GM23338 (cell line): ENCODE measurements around the gene EGFR. TPM values are rescaled to one million over a fixed set of nuclear protein-coding genes. Genes with fewer than 3 reads are reported as not detected.

ENCODE experiments used
- ATAC-seq: fragments of 200-7000 bp; cut with Tn5 transposase; 3 replicates; pipeline ENCODE4 v1.9.1; 2020
- DNase-seq: peaks from one replicate; pipeline ENCODE4 v3.0.0-alpha.2; 2015; ENCODE audit warnings: low spot score
- H2AFZ ChIP-seq: fragments of 200-600 bp; sonication (generic); 2 replicates; pipeline ENCODE4 v1.8.0; 2016; ENCODE audit warnings: antibody characterized with exemption, mild to moderate bottlenecking, moderate library complexity
- H3F3A ChIP-seq: fragments of 200-600 bp; sonication (generic); replicated peaks from 2 replicates; pipeline ENCODE4 v1.8.0; 2017; ENCODE audit warnings: antibody characterized with exemption, mixed run types, low read depth
- H3K27ac ChIP-seq: fragments of 200-600 bp; sonication (generic); 2 replicates; pipeline ENCODE4 v1.6.1; 2016; ENCODE audit warnings: low read depth
- H3K27me3 ChIP-seq: fragments of 200-600 bp; sonication (generic); 2 replicates; pipeline ENCODE4 v1.8.0; 2016; ENCODE audit warnings: mild to moderate bottlenecking, mixed run types, moderate library complexity; ENCODE audit not compliant: insufficient read depth
- H3K36me3 ChIP-seq: fragments of 200-600 bp; sonication (generic); 2 replicates; pipeline ENCODE4 v1.8.0; 2016; ENCODE audit warnings: mild to moderate bottlenecking; ENCODE audit not compliant: insufficient read depth
- H3K4me1 ChIP-seq: fragments of 200-600 bp; sonication (generic); 2 replicates; pipeline ENCODE4 v1.8.0; 2016; ENCODE audit warnings: mild to moderate bottlenecking, moderate library complexity; ENCODE audit not compliant: insufficient read depth
- H3K4me2 ChIP-seq: fragments of 200-600 bp; sonication (generic); 2 replicates; pipeline ENCODE4 v1.7.1; 2017; ENCODE audit warnings: mixed run types
- H3K4me3 ChIP-seq: fragments of 200-600 bp; sonication (generic); 2 replicates; pipeline ENCODE4 v1.6.1; 2016; ENCODE audit warnings: mixed run types
- H3K79me2 ChIP-seq: fragments of 200-600 bp; sonication (generic); replicated peaks from 2 replicates; pipeline ENCODE4 v1.8.0; 2017; ENCODE audit warnings: mild to moderate bottlenecking; ENCODE audit not compliant: insufficient read depth
- H3K9me2 ChIP-seq: fragments of 200-600 bp; sonication (generic); 2 replicates; pipeline ENCODE4 v1.8.0; 2017; ENCODE audit not compliant: insufficient read depth
- H4K20me1 ChIP-seq: fragments of 200-600 bp; sonication (generic); replicated peaks from 2 replicates; pipeline ENCODE4 v1.8.0; 2017; ENCODE audit warnings: mild to moderate bottlenecking; ENCODE audit not compliant: insufficient read depth
- H3K27ac Mint-ChIP-seq: 2 replicates; pipeline ENCODE4 v1.8.0; 2020; ENCODE audit warnings: inconsistent platforms, mild to moderate bottlenecking, moderate library complexity, mixed read lengths
- H3K27me3 Mint-ChIP-seq: 3 replicates; pipeline ENCODE4 v1.8.0; 2022; ENCODE audit warnings: low read depth, mild to moderate bottlenecking, moderate library complexity, mixed read lengths, inconsistent platforms; ENCODE audit not compliant: insufficient read depth, poor library complexity
- H3K36me3 Mint-ChIP-seq: 3 replicates; pipeline ENCODE4 v1.8.0; 2021; ENCODE audit warnings: low read depth, mild to moderate bottlenecking, inconsistent platforms, moderate library complexity, mixed read lengths
- H3K4me1 Mint-ChIP-seq: 3 replicates; pipeline ENCODE4 v1.8.0; 2020; ENCODE audit warnings: mild to moderate bottlenecking, inconsistent platforms, mixed read lengths
- H3K4me3 Mint-ChIP-seq: 3 replicates; pipeline ENCODE4 v1.8.0; 2021; ENCODE audit warnings: moderate library complexity, mild to moderate bottlenecking, inconsistent platforms, mixed read lengths
- H3K9me3 Mint-ChIP-seq: 3 replicates; pipeline ENCODE4 v1.8.0; 2020; ENCODE audit warnings: moderate library complexity, mild to moderate bottlenecking, inconsistent platforms, mixed read lengths
- CREB1 ChIP-seq: fragments of 250-450 bp; sonication (Bioruptor Pico); IDR thresholded peaks from 2 replicates; pipeline ENCODE4 v1.5.0; 2020; ENCODE audit warnings: low read depth, mild to moderate bottlenecking, moderate library complexity
- CTCF ChIP-seq, 2 experiments: fragments of 200-600 bp in 1 of 2; sonication (generic) in 1 of 2; conservative IDR thresholded peaks; 2 replicates each; pipeline versions ENCODE4 v1.5.1 to v1.6.1; 2016 to 2017; ENCODE audit warnings: antibody characterized with exemption in 2 of 2, low read depth in 2 of 2, mild to moderate bottlenecking in 2 of 2, moderate library complexity in 1 of 2
- EZH2phosphoT487 ChIP-seq: fragments of 200-600 bp; sonication (generic); IDR thresholded peaks from one replicate; pipeline ENCODE4 v1.8.1; 2018; ENCODE audit warnings: antibody characterized with exemption; ENCODE audit not compliant: unreplicated experiment
- JUNB ChIP-seq: IDR thresholded peaks from one replicate; pipeline ENCODE4 v1.6.1; 2016; ENCODE audit warnings: antibody characterized with exemption; ENCODE audit not compliant: unreplicated experiment
- NANOG ChIP-seq: IDR thresholded peaks from 2 replicates; pipeline ENCODE4 v1.6.1; 2016; ENCODE audit warnings: antibody characterized with exemption, borderline replicate concordance
- POLR2AphosphoS5 ChIP-seq: IDR thresholded peaks from 2 replicates; pipeline ENCODE4 v1.6.1; 2016; ENCODE audit warnings: antibody characterized with exemption, low read depth
- REST ChIP-seq: IDR thresholded peaks from one replicate; pipeline ENCODE4 v1.6.1; 2018; ENCODE audit warnings: antibody characterized with exemption; ENCODE audit not compliant: unreplicated experiment
- STAT1 ChIP-seq: IDR thresholded peaks from one replicate; pipeline ENCODE4 v1.6.1; 2016; ENCODE audit warnings: antibody characterized with exemption; ENCODE audit not compliant: unreplicated experiment
- ZNF114 ChIP-seq: fragments of 250-450 bp; sonication (Bioruptor Pico); IDR thresholded peaks from 2 replicates; pipeline ENCODE4 v1.5.0; 2020; ENCODE audit warnings: mild to moderate bottlenecking, moderate library complexity
- ZNF331 ChIP-seq: fragments of 250-450 bp; sonication (Bioruptor Pico); IDR thresholded peaks from 2 replicates; pipeline ENCODE4 v1.5.0; 2020; ENCODE audit warnings: low read depth, mild to moderate bottlenecking, moderate library complexity
- ZNF462 ChIP-seq: fragments of 250-450 bp; sonication (Bioruptor Pico); IDR thresholded peaks from 2 replicates; pipeline ENCODE4 v1.5.0; 2020; ENCODE audit warnings: mild to moderate bottlenecking, moderate library complexity
- polyA plus RNA-seq: library from polyadenylated mRNA; unstranded; fragments of >200 nt; fragmentation: Nextera tagmentation; extraction: Ambion mirVana; gene quantifications from 2 replicates; pipeline ENCODE4 v1.2.1, GENCODE V29; 2016
- total RNA-seq: library from RNA; depleted of rRNA; stranded (reverse); fragments of >200 nt; shearing (Covaris generic); gene quantifications from 2 replicates; pipeline ENCODE4 v1.2.3, GENCODE V29; 2014
- TF ChIP-seq, protein P1 (sequence below): IDR thresholded peaks from 2 replicates; pipeline ENCODE4 v1.6.1; 2016; ENCODE audit warnings: antibody characterized with exemption

Gene EGFR
- total and polyA plus RNA-seq, 2 experiments from 2014 or later = 1.5 to 4.5 TPM

DNA sequence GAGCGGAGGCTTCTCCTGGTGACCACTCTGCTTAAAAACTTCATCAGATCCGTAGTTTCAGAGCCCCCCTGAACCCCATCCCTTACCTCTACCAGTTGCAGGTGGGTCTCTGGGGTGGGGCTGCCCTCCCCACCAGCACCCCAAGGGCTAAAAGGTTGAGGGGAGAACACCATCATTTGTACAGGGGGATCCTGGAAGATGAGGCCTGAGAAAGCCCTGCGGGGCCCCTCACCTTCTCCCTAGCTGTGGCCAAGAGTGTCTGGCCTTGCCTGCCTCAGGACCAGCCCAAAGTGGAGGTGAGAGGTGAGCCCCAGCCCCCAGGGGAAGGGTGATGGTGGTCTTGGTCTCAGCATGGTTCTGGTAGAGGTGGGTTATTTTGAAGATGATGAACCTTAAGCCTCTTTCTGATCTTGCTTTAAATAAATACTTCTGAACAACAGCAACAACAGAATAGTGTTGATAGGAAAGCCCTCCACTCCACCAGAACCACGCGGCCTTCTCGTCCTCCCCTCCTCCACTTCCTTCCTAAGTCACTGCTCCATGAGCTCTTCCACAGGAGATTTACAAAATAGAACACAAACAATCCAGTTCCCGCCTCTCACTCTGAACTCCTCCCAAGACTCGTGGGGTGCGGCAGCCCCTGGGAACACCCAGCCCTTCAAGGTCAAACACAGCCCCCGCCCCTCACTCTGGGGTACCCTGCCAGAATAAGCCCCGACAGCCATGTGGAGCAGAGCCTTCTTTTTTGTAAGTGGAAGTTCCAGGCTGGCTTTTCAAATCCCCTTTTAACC, 169.1 kb downstream of the EGFR start:
- peaks cover 48% of the 10 kb centered on the region for H3K4me1 Mint-ChIP-seq
- peak overlapping the region; percentile 66; the same call in 1 of the 2 replicates for H2AFZ ChIP-seq
- H3K4me3 ChIP-seq = no peak overlapping the region
- TF ChIP-seq NANOG = no peak
- no peak for TF ChIP-seq ZNF462 (CRISPR knock-in tag)
- no peak for TF ChIP-seq EZH2phosphoT487
- no peak for TF ChIP-seq CTCF (conservative IDR thresholded peaks at IDR 0.05; ENCODE audit: low read depth in 2 of 2)
- TF ChIP-seq REST = no peak
- TF ChIP-seq CREB1 (CRISPR knock-in tag) = no peak
- TF ChIP-seq STAT1 = no peak
- no peak for TF ChIP-seq POLR2AphosphoS5
- no peak for TF ChIP-seq JUNB
- TF ChIP-seq, protein P1, sequence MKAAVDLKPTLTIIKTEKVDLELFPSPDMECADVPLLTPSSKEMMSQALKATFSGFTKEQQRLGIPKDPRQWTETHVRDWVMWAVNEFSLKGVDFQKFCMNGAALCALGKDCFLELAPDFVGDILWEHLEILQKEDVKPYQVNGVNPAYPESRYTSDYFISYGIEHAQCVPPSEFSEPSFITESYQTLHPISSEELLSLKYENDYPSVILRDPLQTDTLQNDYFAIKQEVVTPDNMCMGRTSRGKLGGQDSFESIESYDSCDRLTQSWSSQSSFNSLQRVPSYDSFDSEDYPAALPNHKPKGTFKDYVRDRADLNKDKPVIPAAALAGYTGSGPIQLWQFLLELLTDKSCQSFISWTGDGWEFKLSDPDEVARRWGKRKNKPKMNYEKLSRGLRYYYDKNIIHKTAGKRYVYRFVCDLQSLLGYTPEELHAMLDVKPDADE = no peak
- TF ChIP-seq ZNF331 = no peak
- no peak for TF ChIP-seq ZNF114 (CRISPR knock-in tag)
- no peaks in the 10 kb centered on the region for H3K79me2 ChIP-seq
- no peaks in the 10 kb centered on the region; the same call in 2 of the 3 replicates for H3K36me3 Mint-ChIP-seq
- H3K9me3 Mint-ChIP-seq = no peaks in the 10 kb centered on the region; the same call in 2 of the 3 replicates
- DNase-seq (no peak), ATAC-seq (no peak)
- peaks cover 14% of the 10 kb centered on the region for H3K27me3 Mint-ChIP-seq
- peaks cover 44% of the 10 kb centered on the region for H3K4me1 ChIP-seq
- no peaks in the 10 kb centered on the region for H3K27me3 ChIP-seq
- H3K36me3 ChIP-seq = no peaks in the 10 kb centered on the region
- no peaks in the 10 kb centered on the region; the same call in 1 of the 2 replicates for H3F3A ChIP-seq
- no peak overlapping the region for H3K4me2 ChIP-seq
- H3K9me2 ChIP-seq = no peaks in the 10 kb centered on the region
- H3K27ac Mint-ChIP-seq = peak overlapping the region; percentile 47; the same call in 1 of the 2 replicates
- no peaks in the 10 kb centered on the region for H4K20me1 ChIP-seq
- H3K27ac ChIP-seq = no peak overlapping the region
- no peak overlapping the region; the same call in 2 of the 3 replicates for H3K4me3 Mint-ChIP-seq
